ENCODE measurements around the gene GDE1.

The GDE1 gene

GRCh38 chr16:19524616-19525384, 2.9 kb upstream of the GDE1 start:
- H3K4me3 ChIP-seq (ENCODE audit: low read depth in 1 of 2, low read length in 2 of 2) = peak overlapping the region; percentile 80 to 97
- H3K27ac ChIP-seq (ENCODE audit: low read length) = peak overlapping the region; percentile 91
- H3K4me1 ChIP-seq (ENCODE audit: insufficient read depth, low read length) = peaks cover 55% of the 10 kb centered on the region
- ATAC-seq (ENCODE audit: insufficient read depth, low read depth) = no peak
- TF ChIP-seq EZH2 (IDR thresholded peaks at IDR 0.05; ENCODE audit: borderline replicate concordance, low read depth, low read length, severe bottlenecking) = no peak
- no peak for TF ChIP-seq CTCF (IDR thresholded peaks at IDR 0.05; ENCODE audit: borderline replicate concordance, extremely low read depth, low read length, poor library complexity, severe bottlenecking)
- peak overlapping the region; percentile 83 for H3K4me2 ChIP-seq (ENCODE audit: insufficient read depth, low read length)
- peaks cover 24% of the 10 kb centered on the region for H3K36me3 ChIP-seq (ENCODE audit: insufficient read depth, low read length)
- H3K27me3 ChIP-seq (ENCODE audit: insufficient read depth, low read length, poor library complexity) = no peaks in the 10 kb centered on the region
- no peak for DNase-seq
- no peaks in the 10 kb centered on the region for H4K20me1 ChIP-seq (ENCODE audit: insufficient read depth, low read length)
- no peaks in the 10 kb centered on the region for H3K9me3 ChIP-seq (ENCODE audit: insufficient read depth, low read length, severe bottlenecking)
- peak overlapping the region; percentile 84 for H3K9ac ChIP-seq (ENCODE audit: low read depth, low read length)
- peaks cover 67% of the 10 kb centered on the region for H3K79me2 ChIP-seq (ENCODE audit: insufficient read depth, low read length)
- H2AFZ ChIP-seq (ENCODE audit: low read depth, low read length) = peak overlapping the region; percentile 95

- peak overlapping the region; percentile 95 for H2AFZ ChIP-seq (ENCODE audit: low read depth, low read length)
- H3K4me1 ChIP-seq (ENCODE audit: insufficient read depth, low read length) = peaks cover 60% of the 10 kb centered on the region
- peaks cover 71% of the 10 kb centered on the region for H3K79me2 ChIP-seq (ENCODE audit: insufficient read depth, low read length)
- H3K9ac ChIP-seq (ENCODE audit: low read depth, low read length) = peak overlapping the region; percentile 84
- peak overlapping the region; percentile 80 to 97 for H3K4me3 ChIP-seq (ENCODE audit: low read depth in 1 of 2, low read length in 2 of 2)
- DNase-seq (peak; percentile 27), ATAC-seq (ENCODE audit: insufficient read depth, low read depth) (no peak)
- no peak for TF ChIP-seq EZH2 (IDR thresholded peaks at IDR 0.05; ENCODE audit: borderline replicate concordance, low read depth, low read length, severe bottlenecking)
- TF ChIP-seq CTCF (IDR thresholded peaks at IDR 0.05; ENCODE audit: borderline replicate concordance, extremely low read depth, low read length, poor library complexity, severe bottlenecking) = no peak
- peaks cover 23% of the 10 kb centered on the region for H3K36me3 ChIP-seq (ENCODE audit: insufficient read depth, low read length)
- H3K27me3 ChIP-seq (ENCODE audit: insufficient read depth, low read length, poor library complexity) = no peaks in the 10 kb centered on the region
- peak overlapping the region; percentile 83 for H3K4me2 ChIP-seq (ENCODE audit: insufficient read depth, low read length)
- H3K9me3 ChIP-seq (ENCODE audit: insufficient read depth, low read length, severe bottlenecking) = no peaks in the 10 kb centered on the region
- H3K27ac ChIP-seq (ENCODE audit: low read length) = peak overlapping the region; percentile 91
- no peaks in the 10 kb centered on the region for H4K20me1 ChIP-seq (ENCODE audit: insufficient read depth, low read length)
Measured at GRCh38 chr16:19524356-19524615, 2.4 kb upstream of the GDE1 start.

- Histone ChIP-seq H3K9ac (ENCODE audit: low read depth, low read length) (peak within 1 kb of the TSS; percentile 84), H3K27ac (ENCODE audit: low read length) (peak within 1 kb of the TSS; percentile 91), H3K4me2 (ENCODE audit: insufficient read depth, low read length) (peak within 1 kb of the TSS; percentile 93), H3K36me3 (ENCODE audit: insufficient read depth, low read length) (peaks cover 21% of the 10 kb centered on the region), H4K20me1 (ENCODE audit: insufficient read depth, low read length) (no peaks in the 10 kb centered on the region), H3K79me2 (ENCODE audit: insufficient read depth, low read length) (peaks cover 73% of the 10 kb centered on the region), H3K4me1 (ENCODE audit: insufficient read depth, low read length) (peaks cover 65% of the 10 kb centered on the region), H3K27me3 (ENCODE audit: insufficient read depth, low read length, poor library complexity) (no peaks in the 10 kb centered on the region), H3K9me3 (ENCODE audit: insufficient read depth, low read length, severe bottlenecking) (no peaks in the 10 kb centered on the region), H2AFZ (ENCODE audit: low read depth, low read length) (peak within 1 kb of the TSS; percentile 95), H3K4me3 (ENCODE audit: low read depth in 1 of 2, low read length in 2 of 2) (peak within 1 kb of the TSS; percentile 80 to 97)
- peak; percentile 96 for DNase-seq
- no peak for TF ChIP-seq EZH2 (IDR thresholded peaks at IDR 0.05; ENCODE audit: borderline replicate concordance, low read depth, low read length, severe bottlenecking)
- no peak for TF ChIP-seq CTCF (IDR thresholded peaks at IDR 0.05; ENCODE audit: borderline replicate concordance, extremely low read depth, low read length, poor library complexity, severe bottlenecking)
- ATAC-seq (ENCODE audit: insufficient read depth, low read depth) = peak; percentile 83
Measured at GRCh38 chr16:19523559-19524355, 1.9 kb upstream of the GDE1 start, which contains the start of gene CCP110. CCP110 (plus strand) TSS chr16:19523942; CDS start chr16:19527882, 3,940 bp downstream.

All from DND-41 (cell line).